ENCODE results near the gene NLGN4X.

The NLGN4X gene

GRCh38 chrX:6019076-6019475 lies 209.6 kb downstream of the NLGN4X start:
- H3K27ac ChIP-seq = no peak overlapping the region

GRCh38 chrX:6015423-6015822 lies 213.2 kb downstream of the NLGN4X start:
- H3K27ac ChIP-seq = no peak overlapping the region
- no peak for TF ChIP-seq CTCF (IDR thresholded peaks at IDR 0.05)
- TF ChIP-seq ZFX (IDR thresholded peaks at IDR 0.05; ENCODE audit: borderline replicate concordance) = no peak

More at GRCh38 chrX:6019076-6019475, 209.6 kb downstream of the NLGN4X start:
- TF ChIP-seq CTCF (IDR thresholded peaks at IDR 0.05) (no peak), ZFX (IDR thresholded peaks at IDR 0.05; ENCODE audit: borderline replicate concordance) (no peak)

- no peak overlapping the region for H3K27ac ChIP-seq
- no peak for TF ChIP-seq CTCF (IDR thresholded peaks at IDR 0.05)
- no peak for TF ChIP-seq ZFX (IDR thresholded peaks at IDR 0.05; ENCODE audit: borderline replicate concordance)
Observed at GRCh38 chrX:6012357-6012756, 216.3 kb downstream of the NLGN4X start.

GRCh38 chrX:6005856-6006255 lies 222.8 kb downstream of the NLGN4X start:
- no peak for TF ChIP-seq CTCF (IDR thresholded peaks at IDR 0.05)
- TF ChIP-seq ZFX (IDR thresholded peaks at IDR 0.05; ENCODE audit: borderline replicate concordance) = no peak
- no peak overlapping the region for H3K27ac ChIP-seq

GRCh38 chrX:6004529-6004928 lies 224.1 kb downstream of the NLGN4X start:
- no peak overlapping the region for H3K27ac ChIP-seq

GRCh38 chrX:6002056-6002455 lies 226.6 kb downstream of the NLGN4X start:
- TF ChIP-seq ZFX (IDR thresholded peaks at IDR 0.05; ENCODE audit: borderline replicate concordance) (no peak), CTCF (IDR thresholded peaks at IDR 0.05) (no peak)
- no peak overlapping the region for H3K27ac ChIP-seq

More at GRCh38 chrX:6004529-6004928, 224.1 kb downstream of the NLGN4X start:
- TF ChIP-seq CTCF (IDR thresholded peaks at IDR 0.05) (no peak), ZFX (IDR thresholded peaks at IDR 0.05; ENCODE audit: borderline replicate concordance) (no peak)

GRCh38 chrX:5998901-5999300 lies 229.8 kb downstream of the NLGN4X start:
- no peak overlapping the region for H3K27ac ChIP-seq
- TF ChIP-seq CTCF (IDR thresholded peaks at IDR 0.05) (no peak), ZFX (IDR thresholded peaks at IDR 0.05; ENCODE audit: borderline replicate concordance) (no peak)

Measured in 22Rv1 (cell line).